K562 (cell line): ENCODE data around the gene NFS1. TPM values are rescaled to one million over a fixed set of nuclear protein-coding genes. Genes with fewer than 3 reads are reported as not detected.

Experiments used
- ATAC-seq: fragments of 200-7000 bp; cut with Tn5 transposase; 3 replicates; pipeline ENCODE4 v1.9.1; 2020; ENCODE audit warnings: moderate library complexity
- BruUV-seq: library from RNA; stranded (reverse); fragments of 400-500 nt; replicated peaks from 2 replicates; lab custom pipeline; 2021; lab: Mats Ljungman, UMichigan
- CTCF ChIA-PET: fragments of 300-600 bp; formaldehyde crosslinking; extraction: SDS; loops from one replicate; lab custom pipeline; 2021; ENCODE audit warnings: low intra/inter-chr PET ratio; lab: Yijun Ruan, JAX
- POLR2A ChIA-PET: fragments of 300-600, 350-650 bp; sonication (Branson Sonifier 250); formaldehyde crosslinking; extraction: SDS; loops from one replicate; lab custom pipeline; 2021; ENCODE audit warnings: antibody characterized with exemption, inconsistent platforms; lab: Yijun Ruan, JAX
- DNase-seq, 4 experiments: peaks; one replicate each; pipeline versions ENCODE4 v3.0.0 to v3.0.0-alpha.2; 2011 to 2018; ENCODE audit warnings: low spot score in 3 of 4, mixed read lengths in 3 of 4; ENCODE audit errors: extremely low read depth in 1 of 4
- FAIRE-seq: peaks from 2 replicates; lab custom pipeline; 2011; peaks lifted over from hg19 to GRCh38; lab: Jason Lieb, UNC
- H2AFZ ChIP-seq: 2 replicates; pipeline ENCODE4 v1.6.0; 2011; ENCODE audit warnings: low read depth, low read length, control low read depth, inconsistent platforms
- H3K27ac ChIP-seq: fragments of 200-600 bp; 3 replicates; pipeline ENCODE4 v1.8.0; 2011; ENCODE audit warnings: low read depth, mild to moderate bottlenecking, control low read depth, inconsistent platforms, low read length, moderate library complexity, mixed read lengths; ENCODE audit errors: extremely low read depth
- H3K27me3 ChIP-seq, 2 experiments: fragments of 300-600 bp in 1 of 2; 2 replicates in 1 of 2; 3 replicates in 1 of 2; pipeline versions ENCODE4 v1.6.0 to v1.8.0; 2011; ENCODE audit warnings: inconsistent platforms in 2 of 2, low read length in 2 of 2, mild to moderate bottlenecking in 1 of 2, mixed read lengths in 1 of 2, moderate library complexity in 1 of 2; ENCODE audit not compliant: control insufficient read depth in 2 of 2, insufficient read depth in 2 of 2
- H3K36me3 ChIP-seq: fragments of 300-600 bp; 3 replicates; pipeline ENCODE4 v1.8.0; 2011; ENCODE audit warnings: mild to moderate bottlenecking, low read length, inconsistent platforms; ENCODE audit not compliant: control insufficient read depth, insufficient read depth
- H3K4me1 ChIP-seq, 2 experiments: fragments of 200-600 bp in 1 of 2; replicated peaks in 1 of 2; 2 replicates in 1 of 2; 3 replicates in 1 of 2; pipeline versions ENCODE4 v1.5.1 to v1.8.0; 2011; ENCODE audit warnings: inconsistent platforms in 2 of 2, low read length in 2 of 2, mild to moderate bottlenecking in 1 of 2, mixed read lengths in 1 of 2, moderate library complexity in 1 of 2; ENCODE audit not compliant: control insufficient read depth in 2 of 2, insufficient read depth in 2 of 2
- H3K4me2 ChIP-seq: 2 replicates; pipeline ENCODE4 v1.6.1; 2011; ENCODE audit warnings: low read length, control low read depth, inconsistent platforms, mixed read lengths; ENCODE audit not compliant: insufficient read depth
- H3K4me3 ChIP-seq: fragments of 200-600 bp; sonication (generic), shearing (Covaris generic); 2 replicates; pipeline ENCODE4 v1.5.1; 2016; ENCODE audit warnings: control low read depth, inconsistent platforms
- H3K79me2 ChIP-seq: fragments of 200-600 bp; 3 replicates; pipeline ENCODE4 v1.8.0; 2011; ENCODE audit warnings: low read length, inconsistent platforms; ENCODE audit not compliant: control insufficient read depth, insufficient read depth
- H3K9ac ChIP-seq, 2 experiments: 2 replicates each; pipeline versions ENCODE4 v1.6.0 to v1.6.1; 2011; ENCODE audit warnings: low read depth in 2 of 2, low read length in 2 of 2, control low read depth in 1 of 2, inconsistent platforms in 1 of 2, mild to moderate bottlenecking in 1 of 2, mixed read lengths in 1 of 2; ENCODE audit not compliant: insufficient read depth in 1 of 2
- H3K9me1 ChIP-seq: one replicate; pipeline ENCODE4 v1.6.0; 2011; ENCODE audit warnings: inconsistent platforms, mild to moderate bottlenecking, low read length, moderate library complexity; ENCODE audit not compliant: control insufficient read depth, insufficient read depth
- H3K9me3 ChIP-seq: replicated peaks from 2 replicates; pipeline ENCODE4 v1.5.1; 2011; ENCODE audit warnings: low read depth, low read length, inconsistent platforms; ENCODE audit not compliant: control insufficient read depth, insufficient read depth
- H4K20me1 ChIP-seq: replicated peaks from 2 replicates; pipeline ENCODE4 v1.6.1; 2011; ENCODE audit warnings: low read length, inconsistent platforms, mixed read lengths; ENCODE audit not compliant: control insufficient read depth, insufficient read depth
- ETV5 ChIP-seq: sonication (generic); formaldehyde crosslinking; IDR thresholded peaks from 2 replicates; pipeline ENCODE4 v1.4.0; 2020; ENCODE audit warnings: low read depth, mild to moderate bottlenecking, missing genetic modification reagents
- EZH2 ChIP-seq: IDR thresholded peaks from 2 replicates; pipeline ENCODE4 v1.6.1; 2012; ENCODE audit warnings: low read depth, mild to moderate bottlenecking, inconsistent platforms, low read length, borderline replicate concordance
- LARP7 ChIP-seq: fragments of 450-650 bp; IDR thresholded peaks from 2 replicates; pipeline ENCODE4 v1.6.1; 2016
- MBD1 ChIP-seq: fragments of 250-450 bp; sonication (Bioruptor Pico); IDR thresholded peaks from 2 replicates; pipeline ENCODE4 v1.8.0; 2022; ENCODE audit warnings: inconsistent platforms
- MED1 ChIP-seq: sonication (generic); formaldehyde crosslinking; IDR thresholded peaks from 2 replicates; pipeline ENCODE4 v1.8.1; 2023; ENCODE audit warnings: missing genetic modification reagents, borderline replicate concordance
- NELFE ChIP-seq: IDR thresholded peaks from 2 replicates; pipeline ENCODE4 v1.6.1; 2011; ENCODE audit warnings: mild to moderate bottlenecking; ENCODE audit not compliant: insufficient read depth, insufficient read length
- NRF1 ChIP-seq, 2 experiments: fragments of 450-650 bp; IDR thresholded peaks in 1 of 2; conservative IDR thresholded peaks in 1 of 2; 2 replicates each; pipeline ENCODE4 v1.6.1; 2014; ENCODE audit warnings: mild to moderate bottlenecking in 2 of 2
- OTX1 ChIP-seq: fragments of 450-650 bp; formaldehyde crosslinking; IDR thresholded peaks from 2 replicates; pipeline ENCODE4 v1.4.0; 2022; ENCODE audit warnings: mild to moderate bottlenecking
- PHB ChIP-seq: fragments of 250-450 bp; sonication (Bioruptor Pico); IDR thresholded peaks from 2 replicates; pipeline ENCODE4 v1.5.0; 2021
- RAD51 ChIP-seq: fragments of 450-650 bp; IDR thresholded peaks from 2 replicates; pipeline ENCODE4 v1.7.1; 2016; ENCODE audit warnings: low read depth, mild to moderate bottlenecking, borderline replicate concordance
- SAFB ChIP-seq: fragments of 200-400 bp; formaldehyde crosslinking; IDR thresholded peaks from 2 replicates; pipeline ENCODE4 v1.6.1; 2017; ENCODE audit warnings: low read depth, low read length, borderline replicate concordance
- SRSF9 ChIP-seq: fragments of 200-400 bp; formaldehyde crosslinking; IDR thresholded peaks from 2 replicates; pipeline ENCODE4 v1.6.1; 2017; ENCODE audit warnings: low read depth, low read length, borderline replicate concordance
- XRCC3 ChIP-seq: fragments of 450-650 bp; IDR thresholded peaks from 2 replicates; pipeline ENCODE4 v1.6.1; 2017; ENCODE audit warnings: mild to moderate bottlenecking, moderate library complexity
- ZNF324 ChIP-seq: fragments of 250-450 bp; sonication (Bioruptor Pico); IDR thresholded peaks from 2 replicates; pipeline ENCODE4 v1.4.0; 2020; ENCODE audit warnings: mild to moderate bottlenecking
- WGBS: fragments of 100-300 bp; shearing (Covaris generic); methylation state at CpG from one replicate; pipeline ENCODE4 v1.1.6; 2016; ENCODE audit warnings: low coverage, mixed read lengths; ENCODE audit not compliant: insufficient coverage; ENCODE audit errors: missing lambda C conversion rate; 5-methylcytosine and 5-hydroxymethylcytosine counted together
- in situ Hi-C: fragments of 300-500 bp; cut with MboI; formaldehyde crosslinking; loops from 4 replicates; pipeline ENCODE4 v1.15.0; 2018; ENCODE audit warnings: inconsistent platforms, mixed read lengths
- intact Hi-C: fragments of 100-400 bp; cut with micrococcal nuclease; formaldehyde crosslinking; loops from 2 replicates; pipeline ENCODE4 v1.14.2; 2022
- polyA plus RNA-seq, 8 experiments: library from polyadenylated mRNA; depleted of rRNA in 4 of 8; stranded (reverse) in 5 of 8; unstranded in 3 of 8; fragments of >200 nt; fragmentation: Nextera tagmentation in 2 of 8; fragmentation: Illumina TruSeq in 1 of 8; extraction: Ambion mirVana in 2 of 8; extraction: Trizol in 1 of 8; gene quantifications; 2 replicates each; pipeline versions ENCODE4 v1.2.1 to v1.2.3, GENCODE V29; 2011 to 2014; ENCODE audit warnings: inconsistent platforms in 1 of 8, missing spikeins in 1 of 8
- total RNA-seq, 7 experiments: library from RNA; depleted of rRNA in 6 of 7; stranded (reverse); fragments of >200 nt in 6 of 7; fragmentation: Illumina TruSeq in 2 of 7; extraction: Trizol in 2 of 7; gene quantifications; 2 replicates each; pipeline versions ENCODE4 v1.2.1 to v1.2.3, GENCODE V29; 2011 to 2021; ENCODE audit warnings: low replicate concordance in 1 of 7
- TF ChIP-seq, protein P1 (sequence below): fragments of 250-450 bp; sonication (Bioruptor Pico); IDR thresholded peaks from 2 replicates; pipeline ENCODE4 v1.8.0; 2021; ENCODE audit warnings: mild to moderate bottlenecking, moderate library complexity

The NFS1 gene
- total and polyA plus RNA-seq, 9 of the 15 experiments (the other 6 are each of a cell fraction or from before 2014, with no cell fraction given), result 11.5 to 84.8 (median 47.1) TPM

GRCh38 chr20:35695978-35696377 lies 3.2 kb downstream of the NFS1 start:
- Histone ChIP-seq H3K9ac (no peak overlapping the region), H3K9me1 (no peaks in the 10 kb centered on the region), H2AFZ (no peak overlapping the region), H3K27me3 (no peaks in the 10 kb centered on the region), H3K27ac (no peak overlapping the region), H3K4me3 (no peak overlapping the region), H3K36me3 (peaks cover 46% of the 10 kb centered on the region; the same call in 2 of the 3 replicates), H3K9me3 (no peaks in the 10 kb centered on the region), H3K79me2 (peaks cover 38% of the 10 kb centered on the region), H4K20me1 (no peaks in the 10 kb centered on the region; the same call in 1 of the 2 replicates), H3K4me2 (no peak overlapping the region), H3K4me1 (peaks cover 10 to 14% of the 10 kb centered on the region in 2 experiments; a peak in 4 of 5 replicates)
- DNase-seq (no peak), ATAC-seq (no peak), FAIRE-seq (no peak)
- WGBS, result 85% methylated on average over 2 of the region's 4 CpGs
- POLR2A ChIA-PET, result interaction anchor here (1.0 kb wide), 1 partner anchor 206 kb away, joined by 3 read pairs; no protein-coding TSS in a partner anchor
- in situ Hi-C loops, result no loop called here
- BruUV-seq, result no TSS peak
- intact Hi-C loops, result no loop called here
- CTCF ChIA-PET, result no interaction called here
- TF ChIP-seq ZNF324 (CRISPR knock-in tag) (no peak), PHB (CRISPR knock-in tag) (no peak), MBD1 (CRISPR knock-in tag) (no peak), SAFB (no peak), OTX1 (no peak), ETV5 (CRISPR knock-in tag) (no peak), XRCC3 (no peak), NELFE (no peak), LARP7 (no peak), SRSF9 (no peak), NRF1 (conservative IDR thresholded peaks at IDR 0.05 in 1 of 2, IDR thresholded peaks at IDR 0.05 in 1 of 2) (no peak), MED1 (CRISPR knock-in tag) (no peak), RAD51 (no peak), EZH2 (no peak)
- TF ChIP-seq, protein P1, sequence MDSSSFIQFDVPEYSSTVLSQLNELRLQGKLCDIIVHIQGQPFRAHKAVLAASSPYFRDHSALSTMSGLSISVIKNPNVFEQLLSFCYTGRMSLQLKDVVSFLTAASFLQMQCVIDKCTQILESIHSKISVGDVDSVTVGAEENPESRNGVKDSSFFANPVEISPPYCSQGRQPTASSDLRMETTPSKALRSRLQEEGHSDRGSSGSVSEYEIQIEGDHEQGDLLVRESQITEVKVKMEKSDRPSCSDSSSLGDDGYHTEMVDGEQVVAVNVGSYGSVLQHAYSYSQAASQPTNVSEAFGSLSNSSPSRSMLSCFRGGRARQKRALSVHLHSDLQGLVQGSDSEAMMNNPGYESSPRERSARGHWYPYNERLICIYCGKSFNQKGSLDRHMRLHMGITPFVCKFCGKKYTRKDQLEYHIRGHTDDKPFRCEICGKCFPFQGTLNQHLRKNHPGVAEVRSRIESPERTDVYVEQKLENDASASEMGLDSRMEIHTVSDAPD, result no peak
